Measurements from ENCODE around the gene PDHX. TPM values are rescaled to one million over a fixed set of nuclear protein-coding genes. Genes with fewer than 3 reads are reported as not detected.

PDHX gene
- total RNA-seq, 2 experiments from 2014 or later, result 17.3 to 17.4 TPM

- Histone ChIP-seq H3K4me1 (ENCODE audit: insufficient read depth, low read length) (no peaks in the 10 kb centered on the region), H3K9me3 (ENCODE audit: control insufficient read depth in 1 of 2, insufficient read depth in 1 of 2, low read length in 2 of 2) (no peaks in the 10 kb centered on the region), H3K36me3 (ENCODE audit: insufficient read depth, low read length) (peaks cover 23% of the 10 kb centered on the region), H3K27me3 (ENCODE audit: control insufficient read depth in 1 of 2, insufficient read depth in 2 of 2, low read length in 2 of 2) (no peaks in the 10 kb centered on the region), H3K27ac (ENCODE audit: low read depth in 1 of 2, low read length in 2 of 2) (no peak overlapping the region), H3K4me3 (ENCODE audit: low read length) (no peak overlapping the region)
- intact Hi-C loops (cut with DNase I, micrococcal nuclease), result loop anchor here in 1 of 2 experiments (10.0 kb wide), 1 partner anchor 386 kb away; no protein-coding TSS in a partner anchor
- no peaks in the 10 kb centered on the region for H3K9me3 Mint-ChIP-seq
- no peak overlapping the region for H3K4me3 Mint-ChIP-seq
- TF ChIP-seq, protein P1, sequence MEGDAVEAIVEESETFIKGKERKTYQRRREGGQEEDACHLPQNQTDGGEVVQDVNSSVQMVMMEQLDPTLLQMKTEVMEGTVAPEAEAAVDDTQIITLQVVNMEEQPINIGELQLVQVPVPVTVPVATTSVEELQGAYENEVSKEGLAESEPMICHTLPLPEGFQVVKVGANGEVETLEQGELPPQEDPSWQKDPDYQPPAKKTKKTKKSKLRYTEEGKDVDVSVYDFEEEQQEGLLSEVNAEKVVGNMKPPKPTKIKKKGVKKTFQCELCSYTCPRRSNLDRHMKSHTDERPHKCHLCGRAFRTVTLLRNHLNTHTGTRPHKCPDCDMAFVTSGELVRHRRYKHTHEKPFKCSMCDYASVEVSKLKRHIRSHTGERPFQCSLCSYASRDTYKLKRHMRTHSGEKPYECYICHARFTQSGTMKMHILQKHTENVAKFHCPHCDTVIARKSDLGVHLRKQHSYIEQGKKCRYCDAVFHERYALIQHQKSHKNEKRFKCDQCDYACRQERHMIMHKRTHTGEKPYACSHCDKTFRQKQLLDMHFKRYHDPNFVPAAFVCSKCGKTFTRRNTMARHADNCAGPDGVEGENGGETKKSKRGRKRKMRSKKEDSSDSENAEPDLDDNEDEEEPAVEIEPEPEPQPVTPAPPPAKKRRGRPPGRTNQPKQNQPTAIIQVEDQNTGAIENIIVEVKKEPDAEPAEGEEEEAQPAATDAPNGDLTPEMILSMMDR (IDR thresholded peaks at IDR 0.05), result no peak
- no peak for DNase-seq
- H3K36me3 Mint-ChIP-seq (ENCODE audit: low read depth), result peaks cover 90% of the 10 kb centered on the region
- H3K4me1 Mint-ChIP-seq (ENCODE audit: low read depth), result peaks cover 4% of the 10 kb centered on the region
- CTCF ChIA-PET, result no interaction called here
- POLR2A ChIA-PET, result no interaction called here
- no peaks in the 10 kb centered on the region for H3K27me3 Mint-ChIP-seq
- ATAC-seq (ENCODE audit: poor library complexity), result no peak
- no peak overlapping the region for H3K27ac Mint-ChIP-seq
These were observed 54.1 kb downstream of the PDHX start for GRCh38 chr11:34970480-34970879.

DNA sequence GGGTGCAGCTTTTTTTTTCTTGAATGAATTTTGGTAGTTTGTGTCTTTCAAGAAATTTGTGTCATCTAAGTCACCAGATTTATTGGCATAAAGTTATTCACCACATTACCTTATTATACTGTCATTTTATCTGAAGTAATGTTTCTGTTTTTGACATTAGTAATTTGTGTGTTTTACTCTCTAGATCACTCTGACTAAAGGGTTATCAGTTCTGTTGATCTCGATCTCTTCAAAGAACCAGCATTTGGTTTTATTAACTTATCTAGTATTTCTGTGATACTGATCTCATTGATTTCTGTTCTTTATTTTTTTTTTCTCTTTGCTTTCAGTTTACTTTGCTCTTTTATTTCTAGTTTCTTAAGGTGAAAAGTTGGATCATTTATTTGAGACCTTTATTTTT is 55.5 kb downstream of the PDHX start:
- no peak overlapping the region for H3K27ac ChIP-seq (ENCODE audit: low read depth in 1 of 2, low read length in 2 of 2)
- no peak for ATAC-seq (ENCODE audit: poor library complexity)
- H3K27me3 Mint-ChIP-seq, result no peaks in the 10 kb centered on the region
- H3K4me3 Mint-ChIP-seq, result no peak overlapping the region
- H3K9me3 ChIP-seq (ENCODE audit: control insufficient read depth in 1 of 2, insufficient read depth in 1 of 2, low read length in 2 of 2), result no peaks in the 10 kb centered on the region
- H3K36me3 Mint-ChIP-seq (ENCODE audit: low read depth), result peaks cover 93% of the 10 kb centered on the region
- no peaks in the 10 kb centered on the region for H3K27me3 ChIP-seq (ENCODE audit: control insufficient read depth in 1 of 2, insufficient read depth in 2 of 2, low read length in 2 of 2)
- H3K36me3 ChIP-seq (ENCODE audit: insufficient read depth, low read length), result peaks cover 31% of the 10 kb centered on the region
- no peaks in the 10 kb centered on the region for H3K9me3 Mint-ChIP-seq
- H3K4me1 Mint-ChIP-seq (ENCODE audit: low read depth), result peaks cover 12% of the 10 kb centered on the region
- ChIA-PET POLR2A (no interaction called here), CTCF (interaction anchor here (1.1 kb wide), 1 partner anchor 8 kb away, joined by 3 read pairs; no protein-coding TSS in a partner anchor)
- intact Hi-C loops (cut with DNase I, micrococcal nuclease), result loop anchor here in 1 of 2 experiments (10.0 kb wide), 1 partner anchor 387 kb away; no protein-coding TSS in a partner anchor
- DNase-seq, result no peak
- TF ChIP-seq, protein P1 (IDR thresholded peaks at IDR 0.05), result no peak
- no peaks in the 10 kb centered on the region for H3K4me1 ChIP-seq (ENCODE audit: insufficient read depth, low read length)
- no peak overlapping the region for H3K4me3 ChIP-seq (ENCODE audit: low read length)
- no peak overlapping the region for H3K27ac Mint-ChIP-seq

DNA sequence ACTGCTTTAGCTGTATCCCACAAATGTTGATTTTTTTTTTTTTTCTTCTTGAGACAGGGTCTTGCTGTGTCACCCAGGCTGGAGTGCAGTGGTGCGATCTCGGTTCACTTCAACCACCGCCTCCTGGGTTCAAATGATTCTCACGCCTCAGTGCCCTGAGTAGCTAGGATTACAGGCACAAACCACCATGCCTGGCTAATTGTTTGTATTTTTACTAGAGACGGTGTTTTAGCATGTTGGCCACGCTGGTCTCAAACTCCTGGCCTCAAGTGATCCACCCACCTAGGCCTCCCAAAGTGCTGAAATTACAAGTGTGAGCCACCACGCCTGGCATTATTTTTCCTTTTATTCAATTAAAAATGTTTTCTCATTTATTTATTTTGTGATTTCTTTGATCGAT is 55.9 kb downstream of the PDHX start:
- Mint-ChIP-seq H3K4me1 (ENCODE audit: low read depth) (peaks cover 16% of the 10 kb centered on the region), H3K9me3 (no peaks in the 10 kb centered on the region), H3K36me3 (ENCODE audit: low read depth) (peaks cover 93% of the 10 kb centered on the region), H3K27ac (no peak overlapping the region), H3K4me3 (no peak overlapping the region), H3K27me3 (no peaks in the 10 kb centered on the region)
- peaks cover 34% of the 10 kb centered on the region for H3K36me3 ChIP-seq (ENCODE audit: insufficient read depth, low read length)
- ChIA-PET CTCF (interaction anchor here (0.8 to 1.1 kb wide), 2 partner anchors 8 to 24 kb away, joined by 3 read pairs; no protein-coding TSS in a partner anchor), POLR2A (no interaction called here)
- TF ChIP-seq, protein P1 (IDR thresholded peaks at IDR 0.05), result no peak
- H3K27me3 ChIP-seq (ENCODE audit: control insufficient read depth in 1 of 2, insufficient read depth in 2 of 2, low read length in 2 of 2), result no peaks in the 10 kb centered on the region
- H3K9me3 ChIP-seq (ENCODE audit: control insufficient read depth in 1 of 2, insufficient read depth in 1 of 2, low read length in 2 of 2), result no peaks in the 10 kb centered on the region
- ATAC-seq (ENCODE audit: poor library complexity), result no peak
- intact Hi-C loops (cut with DNase I, micrococcal nuclease), result loop anchor here in 1 of 2 experiments (10.0 kb wide), 1 partner anchor 388 kb away; no protein-coding TSS in a partner anchor
- H3K27ac ChIP-seq (ENCODE audit: low read depth in 1 of 2, low read length in 2 of 2), result no peak overlapping the region
- no peak overlapping the region for H3K4me3 ChIP-seq (ENCODE audit: low read length)
- no peak for DNase-seq
- no peaks in the 10 kb centered on the region for H3K4me1 ChIP-seq (ENCODE audit: insufficient read depth, low read length)

Data from CD4-positive, alpha-beta T cell (primary cell).